Upper lobe of left lung (tissue), 6 donors: ENCODE measurements around the gene PALMD. TPM values are rescaled to one million over a fixed set of nuclear protein-coding genes. Genes with fewer than 3 reads are reported as not detected.

Experiments
- ATAC-seq, 2 donors: fragments of 200-7000 bp; cut with Tn5 transposase; one replicate each; pipeline ENCODE4 v1.9.1; 2022; ENCODE audit warnings: mild to moderate bottlenecking in 2 of 2, moderate library complexity in 2 of 2; ENCODE audit not compliant: low FRiP score in 2 of 2
- DNase-seq, 2 donors: peaks; one replicate each; pipeline ENCODE4 v3.0.0-alpha.2; 2019 to 2020
- H3K27ac ChIP-seq, 4 donors: fragments of 200-600 bp; sonication (generic); one replicate each; pipeline ENCODE4 v1.5.1; 2016 to 2019
- H3K27me3 ChIP-seq, 4 donors: fragments of 200-600 bp; sonication (generic); one replicate each; pipeline ENCODE4 v1.5.1; 2017 to 2019
- H3K36me3 ChIP-seq, 4 donors: fragments of 200-600 bp; sonication (generic); one replicate each; pipeline ENCODE4 v1.5.1; 2016 to 2019
- H3K4me1 ChIP-seq, 4 donors: fragments of 200-600 bp; sonication (generic); one replicate each; pipeline ENCODE4 v1.5.1; 2018 to 2019
- H3K4me3 ChIP-seq, 4 donors: fragments of 200-600 bp; sonication (generic); one replicate each; pipeline ENCODE4 v1.5.1; 2017 to 2019; ENCODE audit warnings: mild to moderate bottlenecking in 2 of 4, moderate library complexity in 1 of 4
- H3K9me3 ChIP-seq, 4 donors: fragments of 200-600 bp; sonication (generic); one replicate each; pipeline ENCODE4 v1.5.1; 2018 to 2019
- CTCF ChIP-seq, 6 experiments: fragments of 450-650 bp in 4 of 6; fragments of 200-600 bp in 2 of 6; sonication (generic) in 2 of 6; IDR thresholded peaks; one replicate each; pipeline ENCODE4 v1.5.1; 2016 to 2019; ENCODE audit warnings: antibody characterized with exemption in 6 of 6
- EP300 ChIP-seq, 4 donors: sonication (generic); formaldehyde crosslinking; IDR thresholded peaks; one replicate each; pipeline ENCODE4 v1.5.1; 2017; ENCODE audit warnings: antibody characterized with exemption in 4 of 4, control low read depth in 2 of 4
- POLR2A ChIP-seq, 4 donors: fragments of 450-650 bp; IDR thresholded peaks; one replicate each; pipeline ENCODE4 v1.5.1; 2016 to 2017; ENCODE audit warnings: antibody characterized with exemption in 4 of 4, mild to moderate bottlenecking in 2 of 4
- POLR2AphosphoS5 ChIP-seq, 2 donors: sonication (generic); formaldehyde crosslinking; IDR thresholded peaks; one replicate each; pipeline ENCODE4 v1.5.1; 2017; ENCODE audit warnings: antibody characterized with exemption in 2 of 2
- WGBS, 2 donors: methylation state at CpG; one replicate each; pipeline ENCODE4 v1.1.5; 2017 to 2018; 5-methylcytosine and 5-hydroxymethylcytosine counted together
- total RNA-seq, 6 donors: library from RNA; depleted of rRNA in 4 of 6; stranded (reverse); fragments of >200 nt in 4 of 6; gene quantifications; one replicate each; pipeline versions ENCODE4 v1.1.0 to v1.2.1, GENCODE V29; 2016 to 2021
- donor health status: DM: no; HTN: no; CAD: no; lungs with moderate emphysema.
- donor health status: DM: no; HTN: yes; CAD: no; lungs with severe emphysema.

The PALMD gene
- total RNA-seq, 6 donors from 2014 or later: 11.0 to 30.6 (median 23.7) TPM

GRCh38 chr1:99710994-99711393 is 65.1 kb downstream of the PALMD start:
- no peak overlapping the region for H3K27ac ChIP-seq
- no peaks in the 10 kb centered on the region for H3K4me1 ChIP-seq
- DNase-seq (no peak), ATAC-seq (no peak)
- no peaks in the 10 kb centered on the region for H3K9me3 ChIP-seq
- TF ChIP-seq EP300 (IDR thresholded peaks at IDR 0.05) (no peak), CTCF (IDR thresholded peaks at IDR 0.05) (no peak), POLR2AphosphoS5 (IDR thresholded peaks at IDR 0.05) (no peak), POLR2A (IDR thresholded peaks at IDR 0.05) (no peak)
- H3K4me3 ChIP-seq: no peak overlapping the region
- no peaks in the 10 kb centered on the region for H3K27me3 ChIP-seq
- H3K36me3 ChIP-seq: peaks cover 0 to 28% (median 7%) of the 10 kb centered on the region in 4 donors
- 91 to 97% methylated on average over 4 of the region's 4 CpGs for WGBS, 2 donors

GRCh38 chr1:99713006-99713405 is 67.1 kb downstream of the PALMD start:
- H3K27me3 ChIP-seq: no peaks in the 10 kb centered on the region
- TF ChIP-seq POLR2A (IDR thresholded peaks at IDR 0.05) (no peak), EP300 (IDR thresholded peaks at IDR 0.05) (no peak), POLR2AphosphoS5 (IDR thresholded peaks at IDR 0.05) (no peak)
- 98 to 100% methylated on average over 2 of the region's 2 CpGs for WGBS, 2 donors
- DNase-seq (no peak), ATAC-seq (no peak)
- H3K4me1 ChIP-seq: no peaks in the 10 kb centered on the region
- H3K4me3 ChIP-seq: no peak overlapping the region
- H3K27ac ChIP-seq: no peak overlapping the region
- H3K9me3 ChIP-seq: no peaks in the 10 kb centered on the region
- peaks cover 0 to 42% (median 7%) of the 10 kb centered on the region in 4 donors for H3K36me3 ChIP-seq

- Histone ChIP-seq H3K9me3 (no peaks in the 10 kb centered on the region), H3K4me1 (no peaks in the 10 kb centered on the region), H3K4me3 (no peak overlapping the region), H3K27me3 (no peaks in the 10 kb centered on the region), H3K36me3 (peaks cover 0 to 35% (median 1%) of the 10 kb centered on the region in 4 donors), H3K27ac (no peak overlapping the region)
- WGBS, 2 donors: 86 to 96% methylated on average over 1 of the region's 1 CpG
- ATAC-seq (no peak), DNase-seq (no peak)
- no peak for TF ChIP-seq POLR2AphosphoS5 (IDR thresholded peaks at IDR 0.05)
- TF ChIP-seq CTCF (IDR thresholded peaks at IDR 0.05): no peak
Measured at GRCh38 chr1:99717005-99717404, 71.1 kb downstream of the PALMD start.

- no peak overlapping the region for H3K27ac ChIP-seq
- H3K9me3 ChIP-seq: no peaks in the 10 kb centered on the region
- no peak overlapping the region for H3K4me3 ChIP-seq
- H3K36me3 ChIP-seq: peaks cover 0 to 6% (median 0%) of the 10 kb centered on the region in 4 donors
- TF ChIP-seq POLR2AphosphoS5 (IDR thresholded peaks at IDR 0.05): no peak
- no peak for TF ChIP-seq POLR2A (IDR thresholded peaks at IDR 0.05)
- TF ChIP-seq CTCF (IDR thresholded peaks at IDR 0.05): no peak
- TF ChIP-seq EP300 (IDR thresholded peaks at IDR 0.05): no peak
- no peak for ATAC-seq
- no peaks in the 10 kb centered on the region for H3K27me3 ChIP-seq
- DNase-seq: no peak
- 95 to 96% methylated on average over 3 of the region's 3 CpGs for WGBS, 2 donors
- H3K4me1 ChIP-seq: peaks cover 0 to 6% (median 0%) of the 10 kb centered on the region in 4 donors
Measured at GRCh38 chr1:99723251-99723650, 77.3 kb downstream of the PALMD start.

GRCh38 chr1:99725996-99726395 is 80.1 kb downstream of the PALMD start:
- Histone ChIP-seq H3K27me3 (no peaks in the 10 kb centered on the region), H3K27ac (no peak overlapping the region), H3K36me3 (no peaks in the 10 kb centered on the region), H3K4me1 (peaks cover 0 to 6% (median 2%) of the 10 kb centered on the region in 4 donors), H3K9me3 (no peaks in the 10 kb centered on the region), H3K4me3 (no peak overlapping the region)
- TF ChIP-seq EP300 (IDR thresholded peaks at IDR 0.05): no peak
- DNase-seq: no peak
- ATAC-seq: no peak
- WGBS, 2 donors: 48 to 62% methylated on average over 4 of the region's 4 CpGs

GRCh38 chr1:99726407-99726806 is 80.5 kb downstream of the PALMD start:
- H3K36me3 ChIP-seq: no peaks in the 10 kb centered on the region
- H3K27ac ChIP-seq: no peak overlapping the region
- no peak overlapping the region for H3K4me3 ChIP-seq
- ATAC-seq: no peak
- no peaks in the 10 kb centered on the region for H3K9me3 ChIP-seq
- H3K4me1 ChIP-seq: peaks cover 0 to 6% (median 2%) of the 10 kb centered on the region in 4 donors
- no peaks in the 10 kb centered on the region for H3K27me3 ChIP-seq
- TF ChIP-seq POLR2AphosphoS5 (IDR thresholded peaks at IDR 0.05): no peak
- no peak for TF ChIP-seq CTCF (IDR thresholded peaks at IDR 0.05)
- TF ChIP-seq POLR2A (IDR thresholded peaks at IDR 0.05): no peak
- TF ChIP-seq EP300 (IDR thresholded peaks at IDR 0.05): no peak
- no peak for DNase-seq
- WGBS, 2 donors: 90 to 100% methylated on average over 1 of the region's 1 CpG
